DND-41 (cell line): ENCODE measurements around the gene DHX29.

Experiments used
- CTCF ChIP-seq: IDR thresholded peaks from 2 replicates; pipeline ENCODE4 v1.5.1; 2012; ENCODE audit warnings: borderline replicate concordance, low read length, moderate library complexity, mild to moderate bottlenecking; ENCODE audit not compliant: poor library complexity, severe bottlenecking; ENCODE audit errors: extremely low read depth
- EZH2 ChIP-seq: IDR thresholded peaks from 3 replicates; pipeline ENCODE4 v1.6.1; 2012; ENCODE audit warnings: borderline replicate concordance, low read depth, mild to moderate bottlenecking, moderate library complexity, low read length, inconsistent platforms; ENCODE audit not compliant: severe bottlenecking

DNA sequence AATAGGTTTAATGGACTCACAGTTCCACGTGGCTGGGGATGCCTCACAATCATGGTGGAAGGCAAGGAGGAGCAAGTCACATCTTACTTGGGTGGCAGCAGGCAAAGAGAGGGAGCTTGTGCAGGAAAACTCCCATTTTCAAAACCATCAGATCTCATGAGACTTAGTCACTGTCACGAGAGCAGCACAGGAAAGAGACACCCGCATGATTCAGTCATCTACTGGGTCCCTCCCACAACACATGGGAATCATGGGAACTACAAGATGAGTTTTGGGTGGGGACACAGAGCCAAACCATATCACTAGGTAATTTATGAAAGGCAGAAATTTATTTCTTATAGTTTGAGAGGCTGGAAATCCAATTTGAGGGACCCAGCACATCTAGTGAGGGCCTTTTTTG is 40.3 kb upstream of the DHX29 start:
- no peak for TF ChIP-seq CTCF
- TF ChIP-seq EZH2, result no peak
